ENCODE results near the gene CUL7. TPM values are rescaled to one million over a fixed set of nuclear protein-coding genes. Genes with fewer than 3 reads are reported as not detected.
"Not testable (repeated sequence)": the region's sequence is repeated elsewhere in the genome, so short reads cannot be mapped to it uniquely, and the experiment has no call there.

Gene CUL7
- polyA plus RNA-seq, 1 donor from 2014 or later = 25.7 TPM

DNA sequence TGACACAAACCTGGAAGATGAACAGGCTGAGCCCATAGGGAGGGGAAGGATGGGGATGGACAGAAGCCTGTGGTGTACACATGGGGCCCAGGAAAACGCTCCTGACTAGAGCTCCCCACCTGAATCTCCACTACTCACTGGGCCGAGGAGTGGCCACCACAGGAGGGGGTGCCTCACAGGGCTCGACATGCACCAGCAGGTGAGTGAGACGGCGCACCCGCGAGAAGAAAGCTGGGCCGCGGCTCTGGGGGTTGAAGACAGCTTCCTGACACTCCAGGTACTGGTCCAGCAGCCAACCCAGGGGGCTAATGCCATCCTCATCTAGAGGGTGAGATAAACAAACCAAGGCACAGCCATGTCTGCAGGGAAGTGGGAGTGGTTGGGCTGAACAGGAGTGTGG is 10.3 kb downstream of the CUL7 start:
- Histone ChIP-seq H3F3A (ENCODE audit: insufficient read depth, low read length, poor library complexity, severe bottlenecking) (no peaks in the 10 kb centered on the region), H3K79me2 (replicated peaks; ENCODE audit: insufficient read depth, low read length) (no peaks in the 10 kb centered on the region), H3K27me3 (ENCODE audit: insufficient read depth, low read depth, low read length) (no peaks in the 10 kb centered on the region), H3K4me3 (ENCODE audit: low read length) (no peak overlapping the region), H3K9me2 (ENCODE audit: insufficient read depth, low read length) (no peaks in the 10 kb centered on the region), H3K9me3 (ENCODE audit: low read length) (no peaks in the 10 kb centered on the region), H4K20me1 (ENCODE audit: insufficient read depth) (no peaks in the 10 kb centered on the region), H3K36me3 (ENCODE audit: insufficient read depth, low read length) (no peaks in the 10 kb centered on the region), H3K27ac (ENCODE audit: low read length) (no peak overlapping the region), H3K4me2 (ENCODE audit: low read length) (no peak overlapping the region), H3K9ac (ENCODE audit: low read length) (no peak overlapping the region), H2AFZ (ENCODE audit: low read depth, low read length) (no peak overlapping the region)
- no peak for TF ChIP-seq TAF1 (IDR thresholded peaks at IDR 0.05; ENCODE audit: low read depth)
- TF ChIP-seq, protein P1, sequence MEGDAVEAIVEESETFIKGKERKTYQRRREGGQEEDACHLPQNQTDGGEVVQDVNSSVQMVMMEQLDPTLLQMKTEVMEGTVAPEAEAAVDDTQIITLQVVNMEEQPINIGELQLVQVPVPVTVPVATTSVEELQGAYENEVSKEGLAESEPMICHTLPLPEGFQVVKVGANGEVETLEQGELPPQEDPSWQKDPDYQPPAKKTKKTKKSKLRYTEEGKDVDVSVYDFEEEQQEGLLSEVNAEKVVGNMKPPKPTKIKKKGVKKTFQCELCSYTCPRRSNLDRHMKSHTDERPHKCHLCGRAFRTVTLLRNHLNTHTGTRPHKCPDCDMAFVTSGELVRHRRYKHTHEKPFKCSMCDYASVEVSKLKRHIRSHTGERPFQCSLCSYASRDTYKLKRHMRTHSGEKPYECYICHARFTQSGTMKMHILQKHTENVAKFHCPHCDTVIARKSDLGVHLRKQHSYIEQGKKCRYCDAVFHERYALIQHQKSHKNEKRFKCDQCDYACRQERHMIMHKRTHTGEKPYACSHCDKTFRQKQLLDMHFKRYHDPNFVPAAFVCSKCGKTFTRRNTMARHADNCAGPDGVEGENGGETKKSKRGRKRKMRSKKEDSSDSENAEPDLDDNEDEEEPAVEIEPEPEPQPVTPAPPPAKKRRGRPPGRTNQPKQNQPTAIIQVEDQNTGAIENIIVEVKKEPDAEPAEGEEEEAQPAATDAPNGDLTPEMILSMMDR (IDR thresholded peaks at IDR 0.05; ENCODE audit: poor library complexity, severe bottlenecking) = no peak
- no peak for TF ChIP-seq RAD21 (conservative IDR thresholded peaks at IDR 0.05)
- TF ChIP-seq SMC3 (conservative IDR thresholded peaks at IDR 0.05; ENCODE audit: poor library complexity) = no peak
- TF ChIP-seq EZH2 (IDR thresholded peaks at IDR 0.05; ENCODE audit: borderline replicate concordance, insufficient read depth, low read length, poor library complexity, severe bottlenecking) = no peak
- TF ChIP-seq, protein P2, sequence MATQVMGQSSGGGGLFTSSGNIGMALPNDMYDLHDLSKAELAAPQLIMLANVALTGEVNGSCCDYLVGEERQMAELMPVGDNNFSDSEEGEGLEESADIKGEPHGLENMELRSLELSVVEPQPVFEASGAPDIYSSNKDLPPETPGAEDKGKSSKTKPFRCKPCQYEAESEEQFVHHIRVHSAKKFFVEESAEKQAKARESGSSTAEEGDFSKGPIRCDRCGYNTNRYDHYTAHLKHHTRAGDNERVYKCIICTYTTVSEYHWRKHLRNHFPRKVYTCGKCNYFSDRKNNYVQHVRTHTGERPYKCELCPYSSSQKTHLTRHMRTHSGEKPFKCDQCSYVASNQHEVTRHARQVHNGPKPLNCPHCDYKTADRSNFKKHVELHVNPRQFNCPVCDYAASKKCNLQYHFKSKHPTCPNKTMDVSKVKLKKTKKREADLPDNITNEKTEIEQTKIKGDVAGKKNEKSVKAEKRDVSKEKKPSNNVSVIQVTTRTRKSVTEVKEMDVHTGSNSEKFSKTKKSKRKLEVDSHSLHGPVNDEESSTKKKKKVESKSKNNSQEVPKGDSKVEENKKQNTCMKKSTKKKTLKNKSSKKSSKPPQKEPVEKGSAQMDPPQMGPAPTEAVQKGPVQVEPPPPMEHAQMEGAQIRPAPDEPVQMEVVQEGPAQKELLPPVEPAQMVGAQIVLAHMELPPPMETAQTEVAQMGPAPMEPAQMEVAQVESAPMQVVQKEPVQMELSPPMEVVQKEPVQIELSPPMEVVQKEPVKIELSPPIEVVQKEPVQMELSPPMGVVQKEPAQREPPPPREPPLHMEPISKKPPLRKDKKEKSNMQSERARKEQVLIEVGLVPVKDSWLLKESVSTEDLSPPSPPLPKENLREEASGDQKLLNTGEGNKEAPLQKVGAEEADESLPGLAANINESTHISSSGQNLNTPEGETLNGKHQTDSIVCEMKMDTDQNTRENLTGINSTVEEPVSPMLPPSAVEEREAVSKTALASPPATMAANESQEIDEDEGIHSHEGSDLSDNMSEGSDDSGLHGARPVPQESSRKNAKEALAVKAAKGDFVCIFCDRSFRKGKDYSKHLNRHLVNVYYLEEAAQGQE (IDR thresholded peaks at IDR 0.05; ENCODE audit: borderline replicate concordance) = no peak
- TF ChIP-seq MXI1 (conservative IDR thresholded peaks at IDR 0.05; ENCODE audit: poor library complexity, severe bottlenecking) = no peak

DNA sequence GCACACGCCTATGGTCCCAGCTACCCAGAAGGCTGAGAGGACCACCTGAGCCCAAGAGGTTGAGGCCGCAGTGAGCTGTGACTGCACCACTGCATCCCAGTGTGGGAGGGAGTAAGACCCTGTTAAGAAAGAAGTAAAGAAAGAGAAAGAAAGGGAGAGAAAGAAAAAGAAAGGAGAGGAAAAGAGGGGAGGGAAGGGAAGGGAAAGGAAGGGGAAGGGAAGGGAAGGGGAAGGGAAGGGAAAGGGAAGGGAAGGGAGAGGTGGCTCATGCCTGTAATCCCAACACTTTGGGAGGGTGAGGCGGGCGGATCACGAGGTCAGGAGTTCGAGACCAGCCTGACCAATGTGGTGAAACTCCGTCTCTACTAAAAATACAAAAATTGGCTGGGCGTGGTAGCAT is 12.2 kb downstream of the CUL7 start:
- not testable (repeated sequence) for H3K36me3 ChIP-seq (ENCODE audit: insufficient read depth, low read length); H3K4me2 ChIP-seq (ENCODE audit: low read length); H3F3A ChIP-seq (ENCODE audit: insufficient read depth, low read length, poor library complexity, severe bottlenecking); H2AFZ ChIP-seq (ENCODE audit: low read depth, low read length); H3K9me3 ChIP-seq (ENCODE audit: low read length); H3K27me3 ChIP-seq (ENCODE audit: insufficient read depth, low read depth, low read length); H3K9ac ChIP-seq (ENCODE audit: low read length); H4K20me1 ChIP-seq (ENCODE audit: insufficient read depth); H3K9me2 ChIP-seq (ENCODE audit: insufficient read depth, low read length); H3K79me2 ChIP-seq (replicated peaks; ENCODE audit: insufficient read depth, low read length); H3K4me3 ChIP-seq (ENCODE audit: low read length); H3K27ac ChIP-seq (ENCODE audit: low read length)

DNA sequence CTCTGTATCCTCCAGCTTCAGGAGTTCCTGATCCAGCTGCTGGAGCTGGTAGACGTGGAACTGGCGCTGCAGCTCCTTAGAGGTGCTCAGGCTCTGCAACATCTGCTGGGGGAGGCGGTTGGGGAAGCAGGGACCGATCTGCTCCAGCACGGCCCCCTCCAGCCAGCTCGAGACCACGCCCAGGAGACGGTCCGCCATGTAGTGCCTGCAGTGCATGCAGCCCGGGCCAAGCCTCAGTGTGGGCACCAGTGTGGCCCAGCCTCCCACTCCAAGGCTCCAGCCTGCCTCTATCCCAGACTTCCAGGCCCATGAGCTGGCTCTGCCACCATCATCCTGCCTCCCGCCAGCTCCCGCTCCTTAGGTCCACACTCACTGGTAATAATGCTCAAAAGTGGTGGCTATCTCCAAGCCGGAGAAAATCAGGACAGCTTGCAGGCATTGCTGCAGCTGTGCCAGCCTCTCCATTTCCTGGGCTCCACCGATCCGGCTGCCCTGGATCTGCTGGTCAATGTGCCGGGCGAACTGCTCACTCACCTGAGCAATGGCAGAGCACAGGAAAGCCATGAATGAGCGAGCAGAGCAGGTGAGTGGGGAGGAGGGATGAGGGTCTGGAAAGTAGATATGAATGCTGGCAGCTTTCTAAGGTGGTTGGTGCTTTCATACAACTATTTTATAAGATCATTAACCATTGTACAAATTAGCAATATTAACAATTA is 13.0 kb downstream of the CUL7 start:
- Histone ChIP-seq H3K9me2 (ENCODE audit: insufficient read depth, low read length) (no peaks in the 10 kb centered on the region), H3K4me2 (ENCODE audit: low read length) (no peak overlapping the region), H4K20me1 (ENCODE audit: insufficient read depth) (no peaks in the 10 kb centered on the region), H3K9me3 (ENCODE audit: low read length) (no peaks in the 10 kb centered on the region), H2AFZ (ENCODE audit: low read depth, low read length) (no peak overlapping the region), H3K36me3 (ENCODE audit: insufficient read depth, low read length) (no peaks in the 10 kb centered on the region), H3K79me2 (replicated peaks; ENCODE audit: insufficient read depth, low read length) (no peaks in the 10 kb centered on the region), H3F3A (ENCODE audit: insufficient read depth, low read length, poor library complexity, severe bottlenecking) (no peaks in the 10 kb centered on the region), H3K27ac (ENCODE audit: low read length) (no peak overlapping the region), H3K27me3 (ENCODE audit: insufficient read depth, low read depth, low read length) (no peaks in the 10 kb centered on the region), H3K9ac (ENCODE audit: low read length) (no peak overlapping the region), H3K4me3 (ENCODE audit: low read length) (no peak overlapping the region)
- TF ChIP-seq, protein P1 (IDR thresholded peaks at IDR 0.05; ENCODE audit: poor library complexity, severe bottlenecking) = no peak
- TF ChIP-seq RAD21 (conservative IDR thresholded peaks at IDR 0.05) = no peak
- TF ChIP-seq, protein P2 (IDR thresholded peaks at IDR 0.05; ENCODE audit: borderline replicate concordance) = no peak
- TF ChIP-seq POLR2AphosphoS5 (IDR thresholded peaks at IDR 0.05) = no peak
- no peak for TF ChIP-seq EP300 (conservative IDR thresholded peaks at IDR 0.05; ENCODE audit: poor library complexity, severe bottlenecking)
- no peak for TF ChIP-seq EZH2 (IDR thresholded peaks at IDR 0.05; ENCODE audit: borderline replicate concordance, insufficient read depth, low read length, poor library complexity, severe bottlenecking)
- no peak for TF ChIP-seq MXI1 (conservative IDR thresholded peaks at IDR 0.05; ENCODE audit: poor library complexity, severe bottlenecking)
- TF ChIP-seq SMC3 (conservative IDR thresholded peaks at IDR 0.05; ENCODE audit: poor library complexity) = no peak
- no peak for TF ChIP-seq TAF1 (IDR thresholded peaks at IDR 0.05; ENCODE audit: low read depth)

Measured in neural cell (in vitro differentiated cells).